K562 (cell line): ENCODE measurements around the gene MED15. TPM values are rescaled to one million over a fixed set of nuclear protein-coding genes. Genes with fewer than 3 reads are reported as not detected.
A peak's percentile ranks its signal among the peaks of the same experiment; 100 is the strongest.

Source experiments
- ARNT ChIP-seq, 2 experiments: fragments of 450-650 bp; IDR thresholded peaks; 2 replicates each; pipeline ENCODE4 v1.6.1; 2016; ENCODE audit warnings: mild to moderate bottlenecking in 1 of 2
- BACH1 ChIP-seq: fragments of 200-800 bp; sonication (Bioruptor generic); IDR thresholded peaks from 2 replicates; pipeline ENCODE4 v1.6.1; 2016; ENCODE audit warnings: missing genetic modification characterization, missing compliant biosample characterization
- C11orf30 ChIP-seq: fragments of 450-650 bp; IDR thresholded peaks from 2 replicates; pipeline ENCODE4 v1.6.1; 2016; ENCODE audit warnings: low read depth, mild to moderate bottlenecking
- CCNT2 ChIP-seq: IDR thresholded peaks from 2 replicates; pipeline ENCODE4 v1.6.1; 2011; ENCODE audit warnings: borderline replicate concordance, low read depth, mild to moderate bottlenecking, moderate library complexity, mixed read lengths, low read length; ENCODE audit not compliant: insufficient read length; ENCODE audit errors: extremely low read depth
- CTCF ChIP-seq, 3 experiments: IDR thresholded peaks in 2 of 3; conservative IDR thresholded peaks in 1 of 3; 2 replicates each; pipeline ENCODE4 v1.5.1; 2011 to 2012; ENCODE audit warnings: low read length in 3 of 3, mild to moderate bottlenecking in 3 of 3, control low read depth in 2 of 3, improper control_type of control experiment in 1 of 3, inconsistent platforms in 1 of 3, low read depth in 1 of 3, mixed read lengths in 1 of 3, moderate library complexity in 1 of 3; ENCODE audit not compliant: insufficient read depth in 2 of 3
- GTF2F1 ChIP-seq: IDR thresholded peaks from 2 replicates; pipeline ENCODE4 v1.6.1; 2011; ENCODE audit warnings: low read depth, low read length, improper control_type of control experiment
- KAT2B ChIP-seq: IDR thresholded peaks from one replicate; pipeline ENCODE4 v1.6.1; 2012; ENCODE audit warnings: low read depth, mild to moderate bottlenecking, control low read depth, inconsistent platforms, low read length, moderate library complexity
- KDM5B ChIP-seq: fragments of 200-600 bp; sonication (generic); IDR thresholded peaks from 2 replicates; pipeline ENCODE4 v1.6.1; 2012; ENCODE audit warnings: low read depth, mild to moderate bottlenecking, moderate library complexity, low read length, control low read depth, inconsistent platforms; ENCODE audit not compliant: insufficient replicate concordance
- MIER1 ChIP-seq: fragments of 450-650 bp; IDR thresholded peaks from 2 replicates; pipeline ENCODE4 v1.6.1; 2016; ENCODE audit warnings: antibody characterized with exemption, mild to moderate bottlenecking, low read depth
- NRF1 ChIP-seq, 2 experiments: fragments of 450-650 bp; IDR thresholded peaks in 1 of 2; conservative IDR thresholded peaks in 1 of 2; 2 replicates each; pipeline ENCODE4 v1.6.1; 2014; ENCODE audit warnings: mild to moderate bottlenecking in 2 of 2
- PATZ1 ChIP-seq: fragments of 250-450 bp; sonication (Bioruptor Pico); IDR thresholded peaks from 2 replicates; pipeline ENCODE4 v1.5.0; 2020; ENCODE audit warnings: mild to moderate bottlenecking, borderline replicate concordance
- PCBP2 ChIP-seq: fragments of 200-400 bp; formaldehyde crosslinking; IDR thresholded peaks from 2 replicates; pipeline ENCODE4 v1.6.1; 2018; ENCODE audit warnings: low read length, low read depth, mild to moderate bottlenecking, moderate library complexity; ENCODE audit not compliant: poor library complexity, severe bottlenecking
- PHF8 ChIP-seq: fragments of 200-600 bp; sonication (generic); IDR thresholded peaks from 2 replicates; pipeline ENCODE4 v1.6.1; 2012; ENCODE audit warnings: mixed run types, mild to moderate bottlenecking, inconsistent platforms, low read length, moderate library complexity, borderline replicate concordance
- PPARD ChIP-seq: fragments of 250-450 bp; sonication (Bioruptor Pico); IDR thresholded peaks from 2 replicates; pipeline ENCODE4 v1.8.0; 2022; ENCODE audit warnings: inconsistent platforms, mild to moderate bottlenecking, moderate library complexity
- PTBP1 ChIP-seq: fragments of 200-400 bp; formaldehyde crosslinking; IDR thresholded peaks from 2 replicates; pipeline ENCODE4 v1.6.1; 2017; ENCODE audit warnings: low read depth, low read length
- SMAD1 ChIP-seq: fragments of 150-350 bp; IDR thresholded peaks from 2 replicates; pipeline ENCODE4 v1.6.1; 2014; ENCODE audit warnings: low read length, low read depth; ENCODE audit not compliant: partially characterized antibody
- TGIF2 ChIP-seq: sonication (generic); formaldehyde crosslinking; IDR thresholded peaks from 2 replicates; pipeline ENCODE4 v1.8.1; 2022; ENCODE audit warnings: mild to moderate bottlenecking, missing genetic modification reagents, moderate library complexity
- ZBED1 ChIP-seq: IDR thresholded peaks from 2 replicates; pipeline ENCODE4 v1.6.1; 2014
- ZNF184 ChIP-seq: sonication (generic); formaldehyde crosslinking; IDR thresholded peaks from 2 replicates; pipeline ENCODE4 v1.5.0; 2020; ENCODE audit warnings: missing genetic modification reagents
- ZNF212 ChIP-seq: fragments of 450-650 bp; formaldehyde crosslinking; IDR thresholded peaks from 2 replicates; pipeline ENCODE4 v1.4.0; 2020; ENCODE audit warnings: mild to moderate bottlenecking
- ZNF316 ChIP-seq: fragments of 450-650 bp; IDR thresholded peaks from 2 replicates; pipeline ENCODE4 v1.6.1; 2016
- ZNF395 ChIP-seq: fragments of 200-800 bp; sonication (Bioruptor generic); IDR thresholded peaks from 2 replicates; pipeline ENCODE4 v1.6.1; 2017; ENCODE audit warnings: missing genetic modification characterization, missing compliant biosample characterization
- ZNF707 ChIP-seq: fragments of 250-450 bp; sonication (Bioruptor Pico); conservative IDR thresholded peaks from 2 replicates; pipeline ENCODE4 v1.8.0; 2022; ENCODE audit warnings: inconsistent platforms, mild to moderate bottlenecking, moderate library complexity
- ZZZ3 ChIP-seq: fragments of 450-650 bp; IDR thresholded peaks from 2 replicates; pipeline ENCODE4 v1.6.1; 2016; ENCODE audit warnings: antibody characterized with exemption, mild to moderate bottlenecking, moderate library complexity
- polyA plus RNA-seq, 8 experiments: library from polyadenylated mRNA; depleted of rRNA in 4 of 8; stranded (reverse) in 5 of 8; unstranded in 3 of 8; fragments of >200 nt; fragmentation: Nextera tagmentation in 2 of 8; fragmentation: Illumina TruSeq in 1 of 8; extraction: Ambion mirVana in 2 of 8; extraction: Trizol in 1 of 8; gene quantifications; 2 replicates each; pipeline versions ENCODE4 v1.2.1 to v1.2.3, GENCODE V29; 2011 to 2014; ENCODE audit warnings: inconsistent platforms in 1 of 8, missing spikeins in 1 of 8
- total RNA-seq, 7 experiments: library from RNA; depleted of rRNA in 6 of 7; stranded (reverse); fragments of >200 nt in 6 of 7; fragmentation: Illumina TruSeq in 2 of 7; extraction: Trizol in 2 of 7; gene quantifications; 2 replicates each; pipeline versions ENCODE4 v1.2.1 to v1.2.3, GENCODE V29; 2011 to 2021; ENCODE audit warnings: low replicate concordance in 1 of 7

MED15 gene
- total and polyA plus RNA-seq, 9 of the 15 experiments (the other 6 are each of a cell fraction or from before 2014, with no cell fraction given), result 4.0 to 271 (median 60.1) TPM

DNA sequence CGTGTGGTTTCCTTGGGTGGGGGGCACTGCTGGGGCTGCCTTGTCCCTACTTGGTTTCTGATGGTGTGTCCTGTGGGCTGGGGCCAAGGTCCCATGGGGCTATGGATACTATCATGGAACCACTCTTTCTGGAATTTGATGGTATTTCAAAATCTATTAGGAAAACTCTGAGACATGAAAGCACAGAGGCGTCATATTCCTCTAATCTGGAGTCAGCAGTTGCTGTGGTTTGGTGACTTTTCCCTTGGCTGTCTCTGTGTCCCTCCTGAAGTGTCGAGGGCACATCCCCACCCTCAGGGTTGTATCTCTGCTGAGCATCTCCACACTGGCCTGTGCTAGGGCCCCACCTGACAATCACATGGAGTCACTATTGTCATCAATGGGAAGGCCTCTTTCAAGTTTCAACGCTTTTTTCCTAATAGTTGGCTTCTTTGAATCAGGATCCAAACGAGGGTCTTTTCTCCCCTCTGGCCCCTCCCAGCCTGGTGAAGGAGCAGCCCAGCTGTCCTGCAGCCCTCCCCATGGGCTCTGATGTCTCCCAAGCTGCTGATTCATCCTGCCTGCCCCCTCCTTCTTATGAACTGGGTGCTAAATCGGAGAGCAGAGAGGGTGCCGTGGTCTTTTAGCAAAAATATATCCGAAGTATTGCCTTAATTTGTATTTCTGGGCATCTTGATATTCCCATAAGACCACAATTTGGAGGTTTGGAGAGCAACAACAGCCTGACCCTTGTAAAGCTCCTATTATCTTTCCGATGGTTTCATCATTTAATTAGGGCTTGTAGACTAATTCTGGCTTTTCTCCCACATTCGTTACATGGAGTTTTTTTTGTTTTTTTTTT is 38.5 kb downstream of the MED15 start (continued):
- peak; percentile 83 for TF ChIP-seq ZNF707 (CRISPR knock-in tag)
- peak; percentile 99 for TF ChIP-seq BACH1
- TF ChIP-seq TGIF2 (CRISPR knock-in tag), result no peak
- TF ChIP-seq ARNT (IDR thresholded peaks at IDR 0.05), result no peak
- TF ChIP-seq PHF8, result no peak
- TF ChIP-seq MIER1, result no peak
- no peak for TF ChIP-seq ZZZ3
- peak in 1 of 3 experiments; percentile 2; a peak in 1 of 6 replicates for TF ChIP-seq CTCF (IDR thresholded peaks at IDR 0.05 in 2 of 3, conservative IDR thresholded peaks at IDR 0.05 in 1 of 3; ENCODE audit: insufficient read depth in 2 of 3, low read depth in 1 of 3, low read length in 3 of 3)
- peak; percentile 98 for TF ChIP-seq PATZ1 (CRISPR knock-in tag)
- TF ChIP-seq KAT2B, result no peak
- no peak for TF ChIP-seq PCBP2
- TF ChIP-seq KDM5B, result peak; percentile 38
- TF ChIP-seq CCNT2, result peak; percentile 30
- peak; percentile 62 for TF ChIP-seq SMAD1
- TF ChIP-seq PTBP1, result 0 out of 2 replicates have a peak, but pooled peaks have one; percentile 49
- peak; percentile 92; the same call in 1 of the 2 replicates for TF ChIP-seq ZNF212 (CRISPR knock-in tag)
- TF ChIP-seq ZNF184 (CRISPR knock-in tag), result no peak
- TF ChIP-seq ZNF395, result peak; percentile 100
- TF ChIP-seq GTF2F1, result 0 out of 2 replicates have a peak, but pooled peaks have one; percentile 57
- no peak for TF ChIP-seq ZNF316
- no peak for TF ChIP-seq NRF1 (conservative IDR thresholded peaks at IDR 0.05 in 1 of 2, IDR thresholded peaks at IDR 0.05 in 1 of 2)
- no peak for TF ChIP-seq C11orf30
- TF ChIP-seq PPARD (CRISPR knock-in tag), result peak; percentile 93
- no peak for TF ChIP-seq ZBED1
